ENCODE measurements around the gene LRRN2. TPM values are rescaled to one million over a fixed set of nuclear protein-coding genes. Genes with fewer than 3 reads are reported as not detected.

LRRN2 gene
- total RNA-seq = not detected in 2 replicates

GRCh38 chr1:204685236-204686006, at the start of gene LRRN2:
TSS of gene LRRN2 (minus strand) at chr1:204685738. CDS start at chr1:204619992, 65,746 bp downstream.

Other genes starting within 250 kb of the LRRN2 start
- 1.6 and 3.2 TPM in 2 replicates for gene PIK3C2B, start 190.9 kb downstream of the LRRN2 start, total RNA-seq
- gene MDM4, start 169.3 kb downstream of the LRRN2 start, total RNA-seq = 5.0 and 9.4 TPM in 2 replicates
- gene NFASC, start 185.1 kb upstream of the LRRN2 start, total RNA-seq = 1.4 and 1.6 TPM in 2 replicates

Measured in hair follicular keratinocyte (primary cell).